Right atrium auricular region (tissue), 2 donors: Measurements from ENCODE around the gene CDS1. TPM values are rescaled to one million over a fixed set of nuclear protein-coding genes. Genes with fewer than 3 reads are reported as not detected.

ENCODE experiments used
- DNase-seq: peaks from one replicate; pipeline ENCODE4 v3.0.0-alpha.2; 2019; ENCODE audit warnings: low spot score
- H3K27ac ChIP-seq, 2 donors: fragments of 200-600 bp; sonication (generic); 1 replicate in 1 of 2; 2 replicates in 1 of 2; pipeline ENCODE4 v1.5.1; 2016 to 2019
- H3K27me3 ChIP-seq, 2 donors: fragments of 200-600 bp; sonication (generic); one replicate each; pipeline versions ENCODE4 v1.5.1 to v1.6.0; 2017 to 2019
- H3K36me3 ChIP-seq: fragments of 200-600 bp; sonication (generic); one replicate; pipeline ENCODE4 v1.5.1; 2016
- H3K4me1 ChIP-seq, 2 donors: fragments of 200-600 bp; sonication (generic); one replicate each; pipeline versions ENCODE4 v1.5.1 to v1.6.0; 2017 to 2019
- H3K4me3 ChIP-seq, 2 donors: fragments of 200-600 bp; sonication (generic); 1 replicate in 1 of 2; 2 replicates in 1 of 2; pipeline ENCODE4 v1.5.1; 2017 to 2019; ENCODE audit warnings: mild to moderate bottlenecking in 1 of 2, moderate library complexity in 1 of 2
- H3K9me3 ChIP-seq, 2 donors: fragments of 200-600 bp; sonication (generic); one replicate each; pipeline ENCODE4 v1.5.1; 2019
- CTCF ChIP-seq, 2 donors: fragments of 200-600 bp; sonication (generic); IDR thresholded peaks; one replicate each; pipeline ENCODE4 v1.5.1; 2019; ENCODE audit warnings: antibody characterized with exemption in 2 of 2
- total RNA-seq, 2 donors: library from RNA; depleted of rRNA; stranded (reverse); fragments of >200 nt; gene quantifications; one replicate each; pipeline ENCODE4 v1.1.0, GENCODE V29; 2016

CDS1 gene
- total RNA-seq, 2 donors from 2014 or later = 0.30 to 0.98 TPM

- no peaks in the 10 kb centered on the region for H3K36me3 ChIP-seq
Observed at GRCh38 chr4:84648178-84648577, 65.3 kb downstream of the CDS1 start.

GRCh38 chr4:84648863-84649647 lies 66.1 kb downstream of the CDS1 start:
- TF ChIP-seq CTCF (IDR thresholded peaks at IDR 0.05) = no peak

More at GRCh38 chr4:84648178-84648577, 65.3 kb downstream of the CDS1 start:
- Histone ChIP-seq H3K9me3 (no peaks in the 10 kb centered on the region), H3K27ac (no peak overlapping the region), H3K27me3 (no peaks in the 10 kb centered on the region), H3K4me3 (no peak overlapping the region), H3K4me1 (no peaks in the 10 kb centered on the region)
- no peak for DNase-seq
- no peak for TF ChIP-seq CTCF (IDR thresholded peaks at IDR 0.05)

GRCh38 chr4:84651499-84651898 lies 68.6 kb downstream of the CDS1 start:
- Histone ChIP-seq H3K9me3 (no peaks in the 10 kb centered on the region), H3K4me3 (no peak overlapping the region), H3K27me3 (no peaks in the 10 kb centered on the region), H3K27ac (no peak overlapping the region), H3K36me3 (no peaks in the 10 kb centered on the region), H3K4me1 (no peaks in the 10 kb centered on the region)
- TF ChIP-seq CTCF (IDR thresholded peaks at IDR 0.05) = no peak
- DNase-seq = no peak

More at GRCh38 chr4:84648863-84649647, 66.1 kb downstream of the CDS1 start:
- no peaks in the 10 kb centered on the region for H3K27me3 ChIP-seq
- no peaks in the 10 kb centered on the region for H3K9me3 ChIP-seq
- H3K27ac ChIP-seq = no peak overlapping the region
- H3K36me3 ChIP-seq = no peaks in the 10 kb centered on the region
- no peak overlapping the region for H3K4me3 ChIP-seq
- no peaks in the 10 kb centered on the region for H3K4me1 ChIP-seq
- no peak for DNase-seq

- Histone ChIP-seq H3K4me3 (no peak overlapping the region), H3K4me1 (no peaks in the 10 kb centered on the region), H3K27me3 (no peaks in the 10 kb centered on the region), H3K36me3 (no peaks in the 10 kb centered on the region), H3K9me3 (no peaks in the 10 kb centered on the region), H3K27ac (no peak overlapping the region)
- no peak for TF ChIP-seq CTCF (IDR thresholded peaks at IDR 0.05)
- no peak for DNase-seq
Observed at GRCh38 chr4:84652478-84652877, 69.6 kb downstream of the CDS1 start.

- no peaks in the 10 kb centered on the region for H3K36me3 ChIP-seq
- DNase-seq = no peak
- no peak for TF ChIP-seq CTCF (IDR thresholded peaks at IDR 0.05)
- no peaks in the 10 kb centered on the region for H3K27me3 ChIP-seq
- no peaks in the 10 kb centered on the region for H3K4me1 ChIP-seq
- no peaks in the 10 kb centered on the region for H3K9me3 ChIP-seq
- H3K4me3 ChIP-seq = no peak overlapping the region
- H3K27ac ChIP-seq = no peak overlapping the region
Observed at GRCh38 chr4:84660606-84661005, 77.7 kb downstream of the CDS1 start.
